GM19099 (cell line): ENCODE results near the gene KAZN.

Source experiments
- POLR2A ChIP-seq: IDR thresholded peaks from 3 replicates; pipeline ENCODE4 v1.6.1; 2011; ENCODE audit warnings: low read depth; ENCODE audit not compliant: insufficient read length; ENCODE audit errors: extremely low read depth

Gene KAZN

DNA sequence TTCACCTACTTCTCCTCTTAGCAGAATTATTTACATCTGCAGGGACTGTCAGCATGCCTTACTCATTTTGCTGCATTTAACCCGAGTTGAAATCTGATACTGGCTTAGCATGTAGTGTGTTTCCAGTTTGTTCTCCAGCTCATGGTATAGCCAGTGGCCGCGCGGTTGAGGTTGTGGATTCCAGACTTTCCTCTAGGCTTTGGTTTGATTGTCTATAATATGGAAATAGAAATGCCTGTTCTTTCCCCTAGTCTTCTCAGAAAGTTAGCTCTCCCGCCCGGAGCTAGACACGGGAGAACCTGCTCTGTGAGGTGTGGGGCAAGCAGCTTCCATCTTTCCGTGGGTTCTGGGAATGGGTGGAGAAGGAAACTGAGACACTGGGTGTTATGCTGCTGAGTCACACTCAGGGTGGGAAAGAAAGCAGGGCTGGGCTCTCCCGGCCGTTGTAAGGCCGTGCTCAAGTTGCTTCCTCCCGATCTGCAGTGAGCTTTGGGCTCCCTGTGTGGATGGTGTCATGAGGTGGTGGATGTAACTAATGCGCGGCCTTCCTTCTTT is 348.3 kb downstream of the KAZN start:
- TF ChIP-seq POLR2A, result no peak

GRCh38 chr1:14947421-14947820 is 348.9 kb downstream of the KAZN start:
- TF ChIP-seq POLR2A, result no peak

DNA sequence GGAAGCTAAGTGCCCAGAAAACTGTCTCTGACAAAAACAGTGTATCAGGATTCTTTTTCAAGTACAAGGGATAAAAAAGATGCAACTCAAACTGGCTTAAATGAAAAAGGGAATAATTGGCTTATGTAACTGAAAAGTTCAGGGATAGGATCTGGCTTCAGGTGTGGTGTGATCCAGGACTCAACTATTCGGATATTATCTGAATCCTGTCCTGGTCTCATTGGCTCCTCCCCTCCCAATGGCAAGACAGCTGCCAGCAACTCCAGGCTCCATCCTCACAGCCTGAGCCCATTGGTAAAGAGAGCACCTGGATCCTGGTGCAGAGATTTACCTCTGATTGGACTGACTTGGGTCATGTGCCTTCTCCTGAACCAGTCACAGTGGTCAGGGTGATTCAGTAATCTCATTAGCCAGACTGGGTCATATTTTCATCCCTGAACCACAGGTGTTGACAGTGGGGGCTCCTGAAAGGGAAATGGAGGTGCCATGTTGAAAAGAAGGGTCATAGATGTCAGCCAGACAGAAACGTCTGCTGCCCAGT is 349.7 kb downstream of the KAZN start:
- no peak for TF ChIP-seq POLR2A

GRCh38 chr1:14949270-14949835 is 350.9 kb downstream of the KAZN start:
- no peak for TF ChIP-seq POLR2A

GRCh38 chr1:14949836-14950713 is 351.6 kb downstream of the KAZN start:
- no peak for TF ChIP-seq POLR2A

GRCh38 chr1:14951766-14952165 is 353.3 kb downstream of the KAZN start:
- no peak for TF ChIP-seq POLR2A

DNA sequence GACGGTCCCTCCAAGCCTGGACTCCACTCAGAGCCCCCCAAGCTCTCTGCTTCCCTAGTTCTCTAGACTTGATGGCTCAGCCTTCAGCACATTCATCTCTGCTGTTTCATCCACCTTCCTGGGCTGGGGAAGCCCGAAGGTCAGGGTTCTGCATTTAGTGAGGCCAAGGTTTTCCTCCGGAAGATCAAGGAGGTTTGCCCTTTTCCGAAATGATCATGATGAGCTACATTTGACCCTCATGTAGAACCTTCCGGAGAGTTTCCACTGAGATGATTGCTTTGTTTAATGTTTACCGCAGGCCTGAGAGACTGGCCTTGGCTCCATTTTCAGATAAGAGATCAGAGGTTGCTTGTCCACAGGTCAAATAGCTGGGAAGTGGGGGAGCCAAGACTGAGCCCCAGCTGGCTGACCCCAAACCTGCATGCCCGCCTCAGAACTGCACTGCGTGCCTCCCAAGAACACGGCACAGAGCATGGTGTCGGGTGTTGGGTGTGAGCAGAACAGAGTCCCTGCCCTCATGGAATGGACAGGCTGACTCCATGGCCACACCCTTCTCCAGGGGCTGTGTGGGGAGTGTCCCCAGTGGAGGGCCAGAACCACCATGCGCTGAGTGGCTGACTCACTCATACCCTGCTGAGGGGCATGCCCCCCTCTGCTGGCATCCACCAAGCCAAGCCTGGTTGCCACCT is 354.3 kb downstream of the KAZN start:
- TF ChIP-seq POLR2A, result no peak

GRCh38 chr1:14954210-14954609 is 355.7 kb downstream of the KAZN start:
- no peak for TF ChIP-seq POLR2A

DNA sequence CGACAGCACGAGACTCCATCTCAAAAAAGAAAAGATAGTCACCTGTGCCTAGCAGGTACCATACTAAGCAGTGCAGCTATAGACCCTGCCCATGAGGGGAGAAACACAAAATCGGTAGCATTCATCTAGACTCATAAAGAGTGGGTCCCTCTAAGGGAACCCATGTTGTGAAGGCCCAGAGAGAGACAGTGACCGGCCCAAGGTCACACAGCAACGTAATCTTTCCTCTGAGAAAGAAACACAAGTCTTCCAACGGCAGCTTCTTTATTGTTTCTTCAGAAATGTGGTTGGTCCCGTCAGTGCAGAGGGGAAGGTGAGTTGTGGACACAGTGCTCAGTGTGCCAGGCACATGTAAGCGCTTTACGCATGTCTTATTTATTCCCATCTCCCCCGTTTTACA is 356.4 kb downstream of the KAZN start:
- no peak for TF ChIP-seq POLR2A

DNA sequence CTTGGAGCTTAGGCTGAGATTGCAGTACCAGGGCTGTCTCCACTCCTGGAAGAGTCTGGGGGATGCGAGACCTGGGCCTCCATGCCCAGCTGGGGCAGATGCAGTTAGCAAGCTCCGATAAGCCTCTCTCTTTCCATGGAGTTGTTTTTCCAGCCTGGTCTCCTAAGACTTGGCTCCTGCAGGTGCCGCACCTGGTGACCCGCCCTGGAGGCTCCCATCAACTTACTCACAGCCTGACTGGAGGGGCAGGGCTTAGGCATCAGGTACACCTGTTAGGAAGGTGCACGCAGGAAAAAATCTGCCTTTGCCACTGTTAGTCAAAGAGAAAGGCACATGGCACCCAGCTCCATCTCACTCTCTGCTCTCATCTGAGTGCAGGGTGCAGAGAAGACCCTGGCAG is 356.9 kb downstream of the KAZN start:
- no peak for TF ChIP-seq POLR2A

DNA sequence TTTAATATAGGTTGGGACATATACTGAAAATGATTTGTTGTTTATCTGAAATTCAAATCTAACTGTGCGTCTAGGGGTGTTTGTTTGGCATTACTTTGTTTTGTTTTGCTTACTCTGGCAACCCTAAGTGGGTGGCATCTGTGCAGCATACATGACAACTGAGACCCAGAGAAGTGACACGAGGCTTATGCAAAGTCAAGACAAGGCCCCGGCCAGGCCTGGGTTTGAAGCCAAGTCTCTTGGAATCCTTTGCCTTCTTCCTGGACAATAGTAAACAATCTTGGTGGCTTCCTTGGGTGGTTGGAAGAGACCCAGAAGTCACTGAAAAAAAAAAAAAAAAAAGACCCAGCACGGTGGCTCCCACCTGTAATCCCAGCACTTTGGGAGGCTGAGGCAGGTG is 357.5 kb downstream of the KAZN start:
- no peak for TF ChIP-seq POLR2A

GRCh38 chr1:14956579-14957195 is 358.2 kb downstream of the KAZN start:
- no peak for TF ChIP-seq POLR2A

DNA sequence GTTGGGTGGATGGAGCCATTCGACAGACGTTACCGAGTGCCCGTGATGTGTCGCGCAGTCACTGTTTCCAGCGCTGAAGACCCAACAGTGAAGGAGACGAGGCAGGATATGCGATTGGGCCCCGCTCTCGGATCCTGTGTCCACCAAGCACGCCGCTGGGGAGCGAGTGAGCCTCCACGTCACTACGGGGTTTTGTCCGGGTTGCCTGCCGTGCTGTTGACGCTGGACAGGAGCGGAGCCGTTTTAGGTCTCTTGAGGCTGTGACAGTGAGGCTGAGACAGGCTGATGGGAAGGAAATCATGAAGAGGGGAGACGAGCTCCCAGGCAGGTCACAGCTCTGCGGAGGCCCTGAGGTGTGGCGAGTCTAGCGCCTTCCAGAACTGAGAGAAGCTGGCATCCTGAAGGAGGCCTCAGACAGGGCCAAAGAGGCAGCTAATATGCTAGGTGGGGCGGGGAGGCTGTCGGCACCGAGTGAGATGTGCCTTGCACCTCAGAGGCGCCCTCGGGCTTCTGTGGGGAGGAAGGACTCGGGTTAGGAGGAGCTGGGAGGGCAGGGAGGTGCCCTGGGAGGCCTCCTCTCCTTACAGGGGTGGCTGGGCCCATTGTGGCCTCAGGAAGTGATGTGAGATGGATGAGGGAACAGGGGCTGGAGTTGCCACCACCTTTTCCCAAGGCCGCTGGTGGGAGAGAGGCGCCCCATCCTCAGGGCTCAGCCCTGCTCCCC is 359.1 kb downstream of the KAZN start:
- TF ChIP-seq POLR2A, result no peak

GRCh38 chr1:14958249-14959058 is 360.0 kb downstream of the KAZN start:
- no peak for TF ChIP-seq POLR2A

- no peak for TF ChIP-seq POLR2A
These were observed 360.7 kb downstream of the KAZN start for GRCh38 chr1:14959059-14959694.
